DMS53 (cell line): ENCODE results near the gene ASH1L.
A peak's percentile ranks its signal among the peaks of the same experiment; 100 is the strongest.
"Not testable (repeated sequence)": the region's sequence is repeated elsewhere in the genome, so short reads cannot be mapped to it uniquely, and the experiment has no call there.

Source experiments
- DNase-seq: peaks from one replicate; lab custom pipeline; 2025; lab: John Stamatoyannopoulos, UW

The ASH1L gene, protein sequence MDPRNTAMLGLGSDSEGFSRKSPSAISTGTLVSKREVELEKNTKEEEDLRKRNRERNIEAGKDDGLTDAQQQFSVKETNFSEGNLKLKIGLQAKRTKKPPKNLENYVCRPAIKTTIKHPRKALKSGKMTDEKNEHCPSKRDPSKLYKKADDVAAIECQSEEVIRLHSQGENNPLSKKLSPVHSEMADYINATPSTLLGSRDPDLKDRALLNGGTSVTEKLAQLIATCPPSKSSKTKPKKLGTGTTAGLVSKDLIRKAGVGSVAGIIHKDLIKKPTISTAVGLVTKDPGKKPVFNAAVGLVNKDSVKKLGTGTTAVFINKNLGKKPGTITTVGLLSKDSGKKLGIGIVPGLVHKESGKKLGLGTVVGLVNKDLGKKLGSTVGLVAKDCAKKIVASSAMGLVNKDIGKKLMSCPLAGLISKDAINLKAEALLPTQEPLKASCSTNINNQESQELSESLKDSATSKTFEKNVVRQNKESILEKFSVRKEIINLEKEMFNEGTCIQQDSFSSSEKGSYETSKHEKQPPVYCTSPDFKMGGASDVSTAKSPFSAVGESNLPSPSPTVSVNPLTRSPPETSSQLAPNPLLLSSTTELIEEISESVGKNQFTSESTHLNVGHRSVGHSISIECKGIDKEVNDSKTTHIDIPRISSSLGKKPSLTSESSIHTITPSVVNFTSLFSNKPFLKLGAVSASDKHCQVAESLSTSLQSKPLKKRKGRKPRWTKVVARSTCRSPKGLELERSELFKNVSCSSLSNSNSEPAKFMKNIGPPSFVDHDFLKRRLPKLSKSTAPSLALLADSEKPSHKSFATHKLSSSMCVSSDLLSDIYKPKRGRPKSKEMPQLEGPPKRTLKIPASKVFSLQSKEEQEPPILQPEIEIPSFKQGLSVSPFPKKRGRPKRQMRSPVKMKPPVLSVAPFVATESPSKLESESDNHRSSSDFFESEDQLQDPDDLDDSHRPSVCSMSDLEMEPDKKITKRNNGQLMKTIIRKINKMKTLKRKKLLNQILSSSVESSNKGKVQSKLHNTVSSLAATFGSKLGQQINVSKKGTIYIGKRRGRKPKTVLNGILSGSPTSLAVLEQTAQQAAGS (N-terminal part only)

GRCh38 chr1:155562581-155563376, at the start of gene ASH1L:
TSS of gene ASH1L (minus strand) at chr1:155562803. CDS start at chr1:155521519, 41,284 bp downstream.
- peak; percentile 98 for DNase-seq

GRCh38 chr1:155610257-155610647, 47.6 kb upstream of the ASH1L start:
- not testable (repeated sequence) for DNase-seq

- DNase-seq, result peak; percentile 99
Measured at GRCh38 chr1:155609515-155610256, 47.1 kb upstream of the ASH1L start, which contains the start of gene MSTO1. TSS of gene MSTO1 (plus strand) at chr1:155610218. CDS start at chr1:155610249, 31 bp downstream.

- DNase-seq, result peak; percentile 12
Measured at GRCh38 chr1:155608888-155609225, 46.3 kb upstream of the ASH1L start.

DNA sequence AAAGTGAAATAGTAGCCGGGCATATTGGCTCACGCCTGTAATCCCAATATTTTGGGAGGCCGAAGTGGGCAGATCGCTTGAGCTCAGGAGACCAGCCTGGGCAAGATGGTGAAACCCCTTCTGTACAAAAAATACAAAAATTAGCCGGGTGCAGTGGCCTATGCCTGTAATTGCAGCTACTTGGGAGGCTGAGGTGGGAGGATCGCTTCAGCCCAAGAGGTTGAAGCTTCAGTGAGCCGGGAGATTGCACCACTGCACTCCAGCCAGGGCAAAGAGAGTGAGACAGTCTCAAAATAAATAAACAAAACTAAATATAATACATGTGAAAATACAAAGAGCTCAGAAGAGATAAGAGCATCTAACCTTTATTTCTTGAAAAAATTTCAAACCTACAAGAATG, 45.1 kb upstream of the ASH1L start:
- no peak for DNase-seq

- DNase-seq, result not testable (repeated sequence)
Measured at GRCh38 chr1:155599828-155600572, 37.4 kb upstream of the ASH1L start.

GRCh38 chr1:155598842-155599331, 36.3 kb upstream of the ASH1L start:
- no peak for DNase-seq

DNA sequence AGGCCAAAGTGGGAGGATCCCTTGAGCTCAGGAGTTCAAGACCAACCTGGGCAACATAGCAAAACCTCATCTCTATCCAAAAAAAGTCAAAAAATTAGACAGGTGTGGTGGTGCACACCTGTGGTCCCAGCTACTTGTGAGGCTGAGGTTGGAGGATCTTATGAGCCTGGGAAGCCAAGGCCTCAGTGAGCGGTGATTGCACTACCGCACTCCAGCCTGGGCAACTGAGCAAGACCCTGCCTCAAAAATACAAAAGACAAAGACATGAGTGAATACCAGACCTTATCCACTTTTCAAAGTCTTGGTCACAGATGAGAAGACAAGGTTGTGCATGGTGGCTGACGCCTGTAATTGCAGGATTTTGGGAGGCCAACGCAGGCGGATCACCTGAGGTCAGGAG, 34.3 kb upstream of the ASH1L start:
- DNase-seq, result no peak

DNA sequence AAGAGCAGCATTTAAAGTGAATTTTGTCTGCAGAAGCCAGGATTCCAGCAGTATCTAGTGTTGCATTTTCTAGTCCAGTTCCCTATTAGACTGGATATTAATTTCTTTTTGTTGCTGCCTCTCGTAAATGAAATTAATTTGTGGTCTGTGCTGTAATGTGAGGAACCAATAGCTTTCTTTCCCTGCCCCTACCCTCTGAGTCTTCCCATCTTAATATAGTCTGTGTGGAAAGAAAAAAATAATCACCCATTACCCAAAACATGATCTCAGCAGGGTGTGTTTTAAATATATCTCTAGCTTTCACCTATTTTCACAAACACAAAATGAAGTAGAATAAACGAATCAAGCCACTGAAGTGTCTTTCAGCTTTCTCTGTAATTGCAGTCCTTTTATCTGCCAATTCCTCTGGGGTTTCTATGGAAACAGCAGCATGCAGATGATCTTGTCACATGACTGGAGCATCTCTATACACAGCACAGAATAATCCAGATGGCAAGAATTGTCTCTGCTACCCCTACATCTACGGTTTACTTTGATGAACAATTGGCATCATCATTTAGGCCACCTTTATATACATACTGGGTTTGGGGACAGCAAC, 33.4 kb upstream of the ASH1L start:
- not testable (repeated sequence) for DNase-seq

DNA sequence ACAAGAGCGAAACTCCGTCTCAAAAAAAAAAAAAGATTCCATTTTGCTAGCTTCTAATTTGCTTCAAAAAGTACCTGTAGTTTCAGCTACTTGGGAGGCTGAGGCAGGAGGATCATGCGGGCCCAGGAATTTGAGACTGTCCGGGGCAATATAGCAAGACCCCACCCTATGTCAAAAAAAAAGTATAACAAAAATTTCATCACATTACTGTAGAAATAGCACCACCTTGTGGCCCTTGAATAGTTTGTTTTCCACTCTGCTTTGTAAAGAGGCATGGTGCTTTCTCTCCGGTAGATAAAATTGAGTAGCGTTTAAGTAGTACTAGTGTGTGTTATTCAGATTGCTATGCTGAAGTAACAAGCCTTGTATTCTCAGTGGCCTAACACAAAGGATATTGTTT, 29.2 kb upstream of the ASH1L start:
- DNase-seq, result peak; percentile 82

- DNase-seq, result not testable (repeated sequence)
Measured at GRCh38 chr1:155590516-155591247, 28.1 kb upstream of the ASH1L start.

DNA sequence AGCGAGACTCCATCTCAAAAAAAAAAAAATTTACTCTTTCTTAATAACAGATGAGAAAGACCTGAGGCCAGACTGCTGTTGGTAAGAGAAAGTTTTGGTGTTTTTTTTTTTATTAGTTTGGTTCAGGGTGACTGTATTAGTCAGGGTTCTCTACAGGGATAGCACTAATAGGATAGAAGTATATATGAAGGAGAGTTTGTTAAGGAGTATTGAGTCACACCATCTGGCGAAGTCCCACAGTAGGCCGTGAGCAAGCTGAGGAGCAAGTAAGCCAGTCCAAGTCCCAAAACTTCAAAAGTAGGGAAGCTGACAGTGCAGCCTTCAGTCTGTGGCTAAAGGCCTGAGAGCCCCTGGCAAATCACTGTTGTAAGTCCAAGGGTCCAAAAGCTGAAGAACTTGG, 26.7 kb upstream of the ASH1L start:
- DNase-seq, result not testable (repeated sequence)

- not testable (repeated sequence) for DNase-seq
Measured at GRCh38 chr1:155583846-155584245, 21.2 kb upstream of the ASH1L start.

GRCh38 chr1:155575608-155576007, 13.0 kb upstream of the ASH1L start:
- not testable (repeated sequence) for DNase-seq

GRCh38 chr1:155574077-155574476, 11.5 kb upstream of the ASH1L start:
- DNase-seq, result no peak

DNA sequence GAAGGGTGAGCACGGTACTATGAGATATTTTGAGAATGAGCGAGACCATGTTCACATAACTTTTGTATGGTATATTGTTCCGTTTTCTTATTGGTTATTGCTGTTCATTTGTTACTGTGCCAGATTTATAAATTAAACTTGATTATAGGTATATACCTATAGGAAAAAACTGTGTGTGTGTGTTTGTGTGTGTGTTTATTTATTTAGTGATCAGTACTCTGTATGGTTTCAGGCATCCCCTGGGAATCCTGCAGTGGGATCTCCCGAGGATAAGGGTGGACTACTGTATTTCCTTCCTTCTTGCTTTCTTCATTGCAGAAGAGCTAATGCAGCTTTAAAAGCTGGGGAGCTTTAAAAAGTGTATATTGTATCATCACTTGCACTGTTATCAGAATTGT, 8.0 kb upstream of the ASH1L start:
- no peak for DNase-seq

GRCh38 chr1:155569988-155570592, 7.5 kb upstream of the ASH1L start:
- DNase-seq, result no peak

DNA sequence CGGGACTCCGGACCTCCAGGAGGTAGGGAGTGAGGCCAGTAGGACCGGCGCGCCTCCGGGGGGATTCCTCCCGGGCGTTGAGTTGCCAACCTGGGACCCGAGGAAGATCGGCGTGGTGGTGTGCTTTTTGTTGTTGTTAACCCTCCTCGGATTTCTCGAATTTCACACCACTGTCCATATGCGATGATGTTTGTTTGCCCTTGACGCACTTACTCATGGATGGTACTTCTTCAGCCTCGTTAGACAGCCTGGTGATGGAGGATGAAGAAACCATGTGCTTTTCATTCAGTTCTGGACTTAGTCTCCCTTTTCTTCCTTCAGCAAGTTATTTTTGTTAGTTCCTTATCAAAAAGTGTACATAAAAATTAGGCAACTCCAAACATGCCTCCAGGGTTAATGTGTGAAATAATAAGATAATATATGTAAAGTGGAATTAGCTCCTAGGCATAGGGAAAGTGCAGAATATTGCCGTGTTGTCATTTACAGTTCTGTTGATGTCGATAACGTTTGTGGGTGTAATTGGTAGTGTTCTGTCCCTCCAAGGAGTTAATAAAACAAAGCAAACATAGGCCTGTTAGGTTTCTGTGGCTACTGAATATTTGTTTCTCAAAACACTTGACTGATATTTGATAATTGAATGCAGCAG, 897 bp upstream of the ASH1L start:
- DNase-seq, result peak; percentile 90
